KMS-11 (cell line): Measurements from ENCODE around the gene KIFC3.

ENCODE experiments used
- H2AFZ ChIP-seq: fragments of 200-600 bp; sonication (generic); 2 replicates; pipeline ENCODE4 v1.6.1; 2016; ENCODE audit warnings: antibody characterized with exemption, mixed run types, low read depth
- H3K27ac ChIP-seq: fragments of 200-600 bp; sonication (generic); 2 replicates; pipeline ENCODE4 v1.6.1; 2016; ENCODE audit warnings: mild to moderate bottlenecking, mixed run types
- H3K27me3 ChIP-seq: fragments of 200-600 bp; sonication (generic); 2 replicates; pipeline ENCODE4 v1.6.1; 2017; ENCODE audit warnings: mild to moderate bottlenecking, low read depth, mixed run types, moderate library complexity; ENCODE audit not compliant: insufficient read depth
- H3K36me3 ChIP-seq: fragments of 200-600 bp; sonication (generic); 2 replicates; pipeline ENCODE4 v1.6.1; 2017; ENCODE audit warnings: mild to moderate bottlenecking, mixed run types; ENCODE audit not compliant: insufficient read depth
- H3K4me1 ChIP-seq: fragments of 200-600 bp; sonication (generic); 2 replicates; pipeline ENCODE4 v1.6.1; 2016; ENCODE audit warnings: mild to moderate bottlenecking, low read depth, mixed run types; ENCODE audit not compliant: poor library complexity, severe bottlenecking
- H3K4me2 ChIP-seq: fragments of 200-600 bp; sonication (generic); 2 replicates; pipeline ENCODE4 v1.7.0; 2016; ENCODE audit warnings: mild to moderate bottlenecking, mixed run types
- H3K4me3 ChIP-seq: fragments of 200-600 bp; sonication (generic); IDR thresholded peaks from 2 replicates; pipeline ENCODE4 v1.6.1; 2017; ENCODE audit warnings: low read depth, low read length, mixed read lengths; ENCODE audit not compliant: insufficient read depth
- H3K79me2 ChIP-seq: fragments of 200-600 bp; sonication (generic); 2 replicates; pipeline ENCODE4 v1.6.1; 2016; ENCODE audit warnings: low read depth, mixed run types; ENCODE audit not compliant: insufficient read depth
- H3K9ac ChIP-seq: fragments of 200-600 bp; sonication (generic); 2 replicates; pipeline ENCODE4 v1.6.1; 2016; ENCODE audit warnings: mild to moderate bottlenecking, mixed run types
- H4K20me1 ChIP-seq: fragments of 200-600 bp; sonication (generic); 2 replicates; pipeline ENCODE4 v1.6.1; 2016; ENCODE audit warnings: mild to moderate bottlenecking, mixed run types; ENCODE audit not compliant: insufficient read depth
- TF ChIP-seq, protein P1 (sequence below): fragments of 200-600 bp; sonication (generic); conservative IDR thresholded peaks from 2 replicates; pipeline ENCODE4 v1.6.1; 2017; ENCODE audit warnings: low read depth, mild to moderate bottlenecking, antibody characterized with exemption, low read length, moderate library complexity, mixed read lengths

The KIFC3 gene

DNA sequence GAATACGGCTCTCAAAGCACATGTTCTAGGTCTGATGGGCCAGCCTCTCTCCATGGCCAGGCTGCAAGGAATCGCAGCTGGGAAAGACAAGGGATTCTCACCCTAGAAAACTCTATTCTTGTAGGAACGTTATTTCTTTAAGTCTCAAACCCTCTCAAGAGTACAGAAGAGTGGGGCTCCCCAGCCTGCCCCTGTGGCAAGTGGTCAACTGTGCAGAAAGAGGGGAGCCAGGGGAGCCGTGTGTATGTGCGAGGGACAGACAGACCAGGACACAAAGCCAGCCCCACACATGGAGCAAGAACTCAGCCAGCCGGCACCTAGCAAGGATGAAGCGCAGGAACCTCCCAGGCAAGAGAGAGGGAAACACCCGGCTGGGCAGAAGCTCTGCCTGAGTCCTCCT, 16.4 kb downstream of the KIFC3 start:
- Histone ChIP-seq H3K4me1 (peaks cover 6% of the 10 kb centered on the region), H3K4me2 (no peak overlapping the region), H4K20me1 (no peaks in the 10 kb centered on the region), H3K4me3 (no peak overlapping the region), H3K27me3 (no peaks in the 10 kb centered on the region), H2AFZ (no peak overlapping the region), H3K9ac (no peak overlapping the region), H3K36me3 (no peaks in the 10 kb centered on the region), H3K79me2 (no peaks in the 10 kb centered on the region), H3K27ac (no peak overlapping the region)
- TF ChIP-seq, protein P1, sequence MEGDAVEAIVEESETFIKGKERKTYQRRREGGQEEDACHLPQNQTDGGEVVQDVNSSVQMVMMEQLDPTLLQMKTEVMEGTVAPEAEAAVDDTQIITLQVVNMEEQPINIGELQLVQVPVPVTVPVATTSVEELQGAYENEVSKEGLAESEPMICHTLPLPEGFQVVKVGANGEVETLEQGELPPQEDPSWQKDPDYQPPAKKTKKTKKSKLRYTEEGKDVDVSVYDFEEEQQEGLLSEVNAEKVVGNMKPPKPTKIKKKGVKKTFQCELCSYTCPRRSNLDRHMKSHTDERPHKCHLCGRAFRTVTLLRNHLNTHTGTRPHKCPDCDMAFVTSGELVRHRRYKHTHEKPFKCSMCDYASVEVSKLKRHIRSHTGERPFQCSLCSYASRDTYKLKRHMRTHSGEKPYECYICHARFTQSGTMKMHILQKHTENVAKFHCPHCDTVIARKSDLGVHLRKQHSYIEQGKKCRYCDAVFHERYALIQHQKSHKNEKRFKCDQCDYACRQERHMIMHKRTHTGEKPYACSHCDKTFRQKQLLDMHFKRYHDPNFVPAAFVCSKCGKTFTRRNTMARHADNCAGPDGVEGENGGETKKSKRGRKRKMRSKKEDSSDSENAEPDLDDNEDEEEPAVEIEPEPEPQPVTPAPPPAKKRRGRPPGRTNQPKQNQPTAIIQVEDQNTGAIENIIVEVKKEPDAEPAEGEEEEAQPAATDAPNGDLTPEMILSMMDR, result no peak

GRCh38 chr16:57785385-57785784, 16.9 kb downstream of the KIFC3 start:
- Histone ChIP-seq H3K27me3 (no peaks in the 10 kb centered on the region), H3K4me1 (peaks cover 1% of the 10 kb centered on the region), H3K79me2 (no peaks in the 10 kb centered on the region), H2AFZ (no peak overlapping the region), H3K9ac (no peak overlapping the region), H4K20me1 (no peaks in the 10 kb centered on the region), H3K27ac (no peak overlapping the region), H3K36me3 (no peaks in the 10 kb centered on the region), H3K4me3 (no peak overlapping the region), H3K4me2 (no peak overlapping the region)
- TF ChIP-seq, protein P1, result no peak

GRCh38 chr16:57784334-57784733, 18.0 kb downstream of the KIFC3 start:
- H3K4me3 ChIP-seq, result no peak overlapping the region
- no peak overlapping the region for H3K9ac ChIP-seq
- H2AFZ ChIP-seq, result no peak overlapping the region
- TF ChIP-seq, protein P1, result no peak
- no peaks in the 10 kb centered on the region for H3K4me1 ChIP-seq
- no peak overlapping the region for H3K27ac ChIP-seq
- H3K4me2 ChIP-seq, result no peak overlapping the region
- no peaks in the 10 kb centered on the region for H4K20me1 ChIP-seq
- H3K79me2 ChIP-seq, result no peaks in the 10 kb centered on the region
- H3K27me3 ChIP-seq, result no peaks in the 10 kb centered on the region
- H3K36me3 ChIP-seq, result no peaks in the 10 kb centered on the region

GRCh38 chr16:57783883-57784282, 18.4 kb downstream of the KIFC3 start:
- Histone ChIP-seq H3K4me3 (no peak overlapping the region), H3K36me3 (no peaks in the 10 kb centered on the region), H3K4me1 (no peaks in the 10 kb centered on the region), H3K4me2 (no peak overlapping the region), H2AFZ (no peak overlapping the region), H3K27me3 (no peaks in the 10 kb centered on the region), H3K79me2 (no peaks in the 10 kb centered on the region), H3K9ac (no peak overlapping the region), H3K27ac (no peak overlapping the region), H4K20me1 (no peaks in the 10 kb centered on the region)
- TF ChIP-seq, protein P1, result no peak
